Suppressor macrophage treated with lipopolysaccharide for 4 hours (primary cell): ENCODE measurements around the gene MAML3.

ENCODE experiments used
- DNase-seq: peaks from one replicate; pipeline ENCODE4 v3.0.0-alpha.2; 2020

MAML3 gene

DNA sequence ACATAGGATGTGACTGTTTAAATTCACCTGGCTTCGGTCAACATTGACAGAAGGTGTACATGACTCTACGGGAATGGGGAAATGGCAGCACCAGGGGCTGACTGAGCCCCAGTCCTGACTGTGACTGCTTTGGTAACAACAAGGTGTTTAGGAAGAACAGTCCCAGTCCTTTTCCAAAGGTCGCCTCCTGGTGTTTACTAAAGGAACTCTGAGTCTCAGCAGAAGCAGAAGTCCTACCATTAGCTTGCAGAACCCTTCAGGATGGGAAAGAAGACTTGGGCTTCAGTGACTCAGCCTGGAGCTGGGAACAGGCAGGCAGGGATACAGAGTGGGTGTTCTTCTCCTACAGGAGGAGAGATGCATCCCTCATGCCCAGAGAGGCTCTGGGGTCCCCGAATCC lies 385.1 kb downstream of the MAML3 start:
- DNase-seq: no peak

GRCh38 chr4:139768366-139768765 lies 385.6 kb downstream of the MAML3 start:
- no peak for DNase-seq

DNA sequence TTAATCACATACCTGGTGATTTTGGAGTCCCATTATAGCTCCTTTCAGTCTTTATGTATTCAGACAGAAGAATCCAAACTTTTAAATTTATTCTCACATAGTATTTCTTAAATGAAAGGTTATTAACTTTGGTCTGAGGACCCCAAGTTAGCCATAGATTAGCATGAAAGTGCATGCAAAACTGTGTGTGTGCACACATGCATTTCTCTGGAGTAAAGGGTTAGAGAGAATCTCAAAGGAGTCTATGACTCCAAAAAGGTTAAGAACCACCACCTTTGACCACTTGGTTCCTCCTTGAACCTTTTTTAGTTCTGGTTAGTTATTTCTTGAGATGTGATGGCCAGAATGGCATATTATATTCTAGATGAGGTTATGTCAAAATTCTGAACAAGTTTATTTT lies 386.4 kb downstream of the MAML3 start:
- DNase-seq: no peak

GRCh38 chr4:139767168-139767567 lies 386.8 kb downstream of the MAML3 start:
- peak; percentile 66 for DNase-seq

GRCh38 chr4:139764686-139765310 lies 389.2 kb downstream of the MAML3 start:
- DNase-seq: no peak

GRCh38 chr4:139764182-139764581 lies 389.8 kb downstream of the MAML3 start:
- no peak for DNase-seq

DNA sequence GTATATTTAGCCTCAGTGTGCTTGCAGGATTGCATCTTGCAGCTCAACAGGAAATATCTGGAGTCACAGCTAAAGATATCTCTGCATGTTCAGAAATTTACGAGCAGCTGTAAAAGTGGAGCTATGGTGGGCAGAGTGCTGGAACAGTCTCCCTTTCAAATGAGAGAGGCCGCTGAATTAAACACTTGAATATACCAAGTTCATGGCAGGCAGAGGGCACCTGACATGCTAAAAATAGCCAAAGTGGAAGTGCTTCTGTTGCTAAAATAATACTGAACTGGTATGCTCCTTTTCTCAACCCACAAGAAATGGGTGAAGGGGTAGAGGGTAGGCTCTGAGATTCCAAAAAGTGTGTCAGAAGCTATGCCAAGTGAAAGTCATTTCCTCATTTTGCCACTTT lies 390.3 kb downstream of the MAML3 start:
- peak; percentile 27 for DNase-seq

DNA sequence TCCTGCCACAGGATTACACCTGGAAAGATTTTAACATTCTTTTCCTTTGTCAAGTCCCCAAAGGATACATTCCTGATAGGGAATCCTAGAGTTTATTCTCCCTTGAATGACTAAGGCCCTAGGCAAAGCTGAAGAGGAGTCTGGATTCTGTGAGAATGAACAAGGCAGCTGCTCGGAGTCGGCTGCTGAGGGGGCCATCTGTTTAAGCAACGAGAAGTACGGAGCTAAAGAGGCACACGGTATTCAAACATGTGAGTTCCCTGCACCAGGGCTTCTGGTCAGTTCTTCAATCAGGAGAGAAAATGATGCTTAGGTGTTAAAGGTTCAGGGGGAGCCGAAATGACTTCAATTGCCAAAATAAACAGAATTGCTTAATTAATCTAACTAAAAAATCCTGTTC lies 390.8 kb downstream of the MAML3 start:
- no peak for DNase-seq

DNA sequence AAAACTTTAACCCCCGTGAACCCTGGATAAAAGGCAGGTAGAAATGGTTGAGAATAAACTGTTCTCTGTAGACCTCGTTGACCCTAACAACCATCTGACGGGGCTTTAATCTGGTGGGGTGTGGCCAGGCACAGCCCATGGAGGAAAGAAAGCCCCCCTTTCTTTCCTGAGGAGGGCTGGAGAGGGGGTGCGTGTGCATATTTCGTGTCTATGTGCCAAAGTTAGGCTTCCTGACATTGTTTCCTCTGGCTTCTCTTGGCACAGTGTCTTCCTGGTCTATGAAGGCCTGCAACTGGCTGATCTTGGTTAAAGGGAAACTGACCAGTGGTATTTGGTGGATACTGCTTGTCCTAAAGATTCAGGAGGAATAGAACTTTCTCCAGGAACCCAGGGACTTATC lies 391.3 kb downstream of the MAML3 start:
- no peak for DNase-seq

- DNase-seq: no peak
Measured at GRCh38 chr4:139761461-139761860, 392.5 kb downstream of the MAML3 start.

DNA sequence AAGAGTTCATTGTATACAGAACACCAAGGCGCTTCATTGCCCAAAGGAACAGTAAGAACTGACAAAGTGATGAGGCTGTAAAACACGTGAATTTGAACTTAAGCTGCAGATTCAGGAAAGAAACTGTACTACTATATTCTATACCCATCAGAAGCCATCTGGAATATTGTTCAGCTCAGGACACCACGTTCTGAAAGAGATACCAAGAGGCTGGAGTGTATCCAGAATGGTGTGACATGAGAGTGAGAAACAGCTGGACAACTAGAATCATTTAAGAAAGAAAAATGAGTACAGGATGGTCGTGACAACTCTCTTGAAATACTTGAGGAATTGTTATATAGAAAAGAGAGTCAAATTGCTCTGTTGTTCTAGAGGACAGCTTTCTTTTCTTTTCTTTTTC lies 393.4 kb downstream of the MAML3 start:
- no peak for DNase-seq

- DNase-seq: no peak
Measured at GRCh38 chr4:139759097-139759496, 394.9 kb downstream of the MAML3 start.

GRCh38 chr4:139756391-139757180 lies 397.4 kb downstream of the MAML3 start:
- DNase-seq: no peak

GRCh38 chr4:139754938-139755337 lies 399.0 kb downstream of the MAML3 start:
- DNase-seq: no peak

DNA sequence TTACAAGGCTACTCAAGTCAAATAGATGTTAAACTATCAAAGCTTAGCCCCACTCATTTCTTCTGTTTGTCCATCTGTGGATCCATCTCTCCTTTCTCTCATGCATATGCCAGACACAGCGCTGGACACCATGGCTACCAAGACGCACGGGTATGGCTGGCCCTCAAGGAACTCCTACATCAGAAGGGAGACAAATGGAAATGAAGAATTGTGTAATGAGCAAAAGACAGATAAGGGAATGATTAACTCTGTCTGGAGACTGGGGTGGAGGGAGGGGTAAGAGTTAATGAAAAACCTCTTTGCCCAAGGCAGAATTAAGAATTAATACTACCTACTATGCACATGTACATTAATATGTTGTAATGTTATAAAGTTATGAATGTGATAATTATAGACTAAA lies 400.3 kb downstream of the MAML3 start:
- DNase-seq: no peak

GRCh38 chr4:139749835-139750498 lies 404.0 kb downstream of the MAML3 start:
- DNase-seq: no peak

GRCh38 chr4:139749338-139749737 lies 404.6 kb downstream of the MAML3 start:
- no peak for DNase-seq

GRCh38 chr4:139746431-139747171 lies 407.4 kb downstream of the MAML3 start:
- DNase-seq: no peak

GRCh38 chr4:139745111-139745639 lies 408.8 kb downstream of the MAML3 start:
- DNase-seq: no peak

DNA sequence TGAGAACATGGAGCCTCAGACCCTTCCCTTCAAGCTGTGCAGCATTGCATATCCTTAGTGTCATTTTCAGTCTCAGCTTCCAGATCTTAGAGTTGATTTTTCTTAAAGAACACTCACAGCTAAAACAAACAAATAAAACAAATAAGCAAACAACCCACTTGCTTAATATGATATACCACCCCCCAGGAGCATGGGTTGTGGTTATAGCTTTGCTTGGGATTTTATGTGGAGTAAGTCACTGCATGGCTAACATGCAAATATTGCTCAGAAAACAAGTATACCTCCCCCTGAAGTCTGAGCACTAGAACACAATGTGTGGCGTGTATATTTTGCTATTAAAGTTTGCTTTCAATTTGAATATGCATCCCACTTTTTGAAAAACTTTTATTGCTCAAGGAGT lies 409.8 kb downstream of the MAML3 start:
- DNase-seq: no peak

DNA sequence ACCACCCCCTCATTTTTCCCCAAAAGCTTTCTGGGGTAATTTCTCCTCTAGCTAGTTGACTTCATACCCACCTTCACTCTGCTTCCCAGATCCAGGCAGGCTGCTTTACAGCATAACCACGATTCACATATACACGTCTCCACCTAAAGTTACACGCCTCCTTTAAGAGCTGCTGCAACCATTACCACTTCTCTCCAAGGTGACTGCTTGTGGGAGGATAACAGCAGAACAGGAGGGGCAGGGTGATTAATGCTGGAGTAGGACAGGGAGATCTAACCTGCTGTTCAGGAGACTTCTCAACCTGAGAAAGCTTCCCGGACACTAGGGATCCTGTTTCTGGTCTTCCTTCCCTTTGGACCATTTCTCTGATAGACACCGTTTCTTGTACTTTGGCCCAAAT lies 411.0 kb downstream of the MAML3 start:
- DNase-seq: no peak

- peak; percentile 80 for DNase-seq
Measured at GRCh38 chr4:139740531-139741041, 413.4 kb downstream of the MAML3 start.

- DNase-seq: no peak
Measured at GRCh38 chr4:139740121-139740520, 413.9 kb downstream of the MAML3 start.
